H1 (cell line): ENCODE data around the gene TMEM209. TPM values are rescaled to one million over a fixed set of nuclear protein-coding genes. Genes with fewer than 3 reads are reported as not detected.

Experiments used
- EZH2 ChIP-seq: fragments of 200-600 bp; sonication (generic); IDR thresholded peaks from 2 replicates; pipeline ENCODE4 v1.7.1; 2012; ENCODE audit warnings: low read depth, mild to moderate bottlenecking, moderate library complexity, low read length, inconsistent platforms; ENCODE audit not compliant: severe bottlenecking
- HDAC6 ChIP-seq: IDR thresholded peaks from one replicate; pipeline ENCODE4 v1.7.1; 2012; ENCODE audit warnings: low read depth, mild to moderate bottlenecking, inconsistent platforms, low read length, moderate library complexity
- polyA plus RNA-seq, 7 experiments: library from polyadenylated mRNA; depleted of rRNA in 3 of 7; stranded (reverse) in 5 of 7; unstranded in 2 of 7; fragments of >200 nt in 5 of 7; fragments of 200-250 nt in 2 of 7; gene quantifications; 1 replicate in 5 of 7; 2 replicates in 1 of 7; 4 replicates in 1 of 7; pipeline versions ENCODE4 v1.2.1 to v1.2.3, GENCODE V29; 2011 to 2013; ENCODE audit warnings: missing spikeins in 2 of 7, mixed read lengths in 2 of 7
- total RNA-seq: library from RNA; stranded (reverse); fragmentation: NEBNext Ultra II Directional; extraction: Animal tissue kit (Norgen Biotek cat#: 25700); gene quantifications from 2 replicates; pipeline ENCODE4 v1.2.1, GENCODE V29; 2021
- TF ChIP-seq, protein P1 (sequence below): IDR thresholded peaks from 2 replicates; pipeline ENCODE4 v1.6.1; 2011; ENCODE audit warnings: low read length, improper control_type of control experiment

TMEM209 gene
- total and polyA plus RNA-seq, 2 of the 8 experiments (the other 6 are each of a cell fraction or from before 2014, with no cell fraction given) = 28.5 to 30.5 TPM

GRCh38 chr7:130147710-130148325 is 57.4 kb downstream of the TMEM209 start (continued):
- TF ChIP-seq EZH2 (no peak), HDAC6 (no peak)
- TF ChIP-seq, protein P1, sequence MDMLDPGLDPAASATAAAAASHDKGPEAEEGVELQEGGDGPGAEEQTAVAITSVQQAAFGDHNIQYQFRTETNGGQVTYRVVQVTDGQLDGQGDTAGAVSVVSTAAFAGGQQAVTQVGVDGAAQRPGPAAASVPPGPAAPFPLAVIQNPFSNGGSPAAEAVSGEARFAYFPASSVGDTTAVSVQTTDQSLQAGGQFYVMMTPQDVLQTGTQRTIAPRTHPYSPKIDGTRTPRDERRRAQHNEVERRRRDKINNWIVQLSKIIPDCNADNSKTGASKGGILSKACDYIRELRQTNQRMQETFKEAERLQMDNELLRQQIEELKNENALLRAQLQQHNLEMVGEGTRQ = no peak
